ENCODE data around the gene NOP9.
"Not testable (repeated sequence)": the region's sequence is repeated elsewhere in the genome, so short reads cannot be mapped to it uniquely, and the experiment has no call there.

NOP9 gene

GRCh38 chr14:24310646-24311604 lies 11.3 kb downstream of the NOP9 start, which contains the start of gene LTB4R:
TSS of gene LTB4R (plus strand) at chr14:24311502. CDS start at chr14:24315652, 4,150 bp downstream.
- peak; percentile 84 for DNase-seq

DNA sequence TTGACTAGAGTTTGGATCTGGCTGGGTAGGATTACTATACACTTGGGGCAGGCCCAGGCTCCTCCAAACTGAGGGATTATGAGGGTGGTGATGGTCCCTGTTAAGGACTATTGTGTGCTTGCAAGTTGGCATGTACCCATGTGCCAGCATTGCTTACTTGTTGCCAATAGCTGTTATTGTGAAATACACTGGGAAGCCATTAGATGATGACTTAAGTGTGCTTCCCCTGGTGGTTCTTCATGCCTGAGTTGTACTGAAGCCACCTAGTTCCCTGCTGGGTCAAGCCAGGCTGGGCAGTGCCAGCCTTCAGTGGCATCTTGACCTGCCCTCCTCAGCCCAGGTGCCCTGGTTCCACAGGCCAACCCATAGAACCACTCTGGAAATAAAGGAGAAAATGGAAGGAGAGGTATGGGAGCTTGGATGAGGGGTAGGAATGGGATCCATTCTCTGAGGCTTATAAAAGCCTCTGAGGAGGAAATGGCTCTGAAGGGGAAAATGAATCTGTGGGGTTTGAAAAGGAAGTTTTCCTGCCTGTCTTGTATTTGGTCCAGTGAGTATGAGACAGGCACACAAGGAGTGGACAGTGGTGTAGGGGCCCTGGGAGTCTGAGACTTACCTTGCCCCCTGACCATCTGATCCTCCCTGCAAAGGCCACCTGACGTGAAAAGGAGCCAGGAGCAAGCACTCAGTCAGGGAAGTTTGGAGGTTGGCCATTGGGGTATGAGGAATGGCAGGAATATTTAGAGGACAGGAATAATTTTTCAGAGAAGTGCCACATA lies 12.4 kb downstream of the NOP9 start:
- no peak for DNase-seq

DNA sequence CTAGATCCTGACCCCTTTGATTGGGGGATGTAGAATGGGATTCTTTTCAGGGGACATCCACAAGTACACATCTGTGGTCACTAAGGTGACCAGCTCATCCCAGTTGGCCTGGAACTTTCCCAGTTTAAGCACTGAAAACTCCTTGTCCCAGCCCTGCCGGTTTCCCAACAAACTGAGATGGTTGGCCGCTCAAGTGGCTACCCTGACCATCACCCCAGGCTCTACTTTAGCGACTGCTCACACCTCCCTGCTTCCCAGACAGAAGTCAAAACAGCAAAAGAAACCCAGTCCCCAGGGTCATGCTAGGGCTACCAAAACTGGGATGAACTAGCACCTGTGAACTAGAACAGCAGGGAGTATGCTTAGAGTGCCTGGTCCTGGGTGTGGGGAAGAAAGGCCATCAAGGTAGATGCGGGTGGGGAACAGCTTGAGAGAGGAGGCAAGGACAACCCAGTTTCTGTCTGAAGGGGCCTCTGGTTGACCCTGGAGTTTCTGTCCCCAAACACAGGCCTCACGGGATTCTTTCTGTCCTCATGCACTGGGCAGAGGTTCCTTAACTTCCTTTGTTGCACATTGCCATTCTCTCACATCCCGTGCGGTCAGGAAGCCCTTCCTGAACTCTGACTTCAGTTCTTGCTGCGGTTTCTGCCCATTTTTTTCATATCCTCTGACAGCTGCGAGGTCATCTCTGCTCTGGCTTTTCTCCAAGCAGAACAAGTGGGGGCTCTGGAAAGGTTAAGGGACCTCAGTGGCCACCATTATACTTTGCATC lies 13.3 kb downstream of the NOP9 start:
- DNase-seq = no peak

DNA sequence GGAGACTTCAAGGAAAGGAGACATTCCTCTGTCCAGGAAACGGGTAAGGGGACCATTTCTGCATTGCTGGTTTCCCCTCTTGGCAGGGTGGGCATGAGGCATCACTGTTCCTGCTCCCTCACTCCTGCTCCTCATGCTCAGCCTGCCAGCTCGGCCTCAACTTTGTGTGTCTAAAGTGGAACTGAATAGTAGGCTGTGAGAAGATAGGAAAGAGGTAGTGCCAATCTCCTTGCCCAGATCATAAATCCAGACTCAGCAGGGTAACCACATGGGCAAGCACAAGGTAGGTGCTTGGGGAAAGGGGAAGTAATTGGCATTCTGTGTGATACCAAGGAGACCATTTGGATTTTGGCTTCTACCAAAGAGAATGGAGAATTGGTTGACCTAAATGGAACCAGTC lies 14.3 kb downstream of the NOP9 start:
- no peak for DNase-seq

GRCh38 chr14:24314377-24315193 lies 14.9 kb downstream of the NOP9 start:
- no peak for DNase-seq

DNA sequence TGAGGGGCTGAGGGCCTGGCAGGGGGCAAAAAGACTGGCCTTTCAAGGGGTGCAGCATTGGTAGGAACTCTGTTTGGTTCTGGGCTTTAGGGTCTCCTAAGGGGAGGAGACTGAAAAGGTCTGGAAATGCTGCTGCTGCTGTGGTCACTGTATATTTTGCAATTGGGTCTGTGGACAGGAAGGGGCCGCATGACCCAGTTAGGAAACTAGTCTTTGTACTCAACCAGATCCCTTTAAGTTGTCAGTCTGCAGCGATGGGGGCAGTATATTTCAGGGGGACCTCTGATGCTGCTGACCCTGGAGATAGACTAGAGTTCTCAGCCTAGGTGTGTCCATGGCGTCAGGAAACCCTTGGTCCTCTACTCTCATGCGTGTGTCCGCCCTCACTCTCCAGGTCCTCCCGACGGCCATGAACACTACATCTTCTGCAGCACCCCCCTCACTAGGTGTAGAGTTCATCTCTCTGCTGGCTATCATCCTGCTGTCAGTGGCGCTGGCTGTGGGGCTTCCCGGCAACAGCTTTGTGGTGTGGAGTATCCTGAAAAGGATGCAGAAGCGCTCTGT lies 15.7 kb downstream of the NOP9 start:
- no peak for DNase-seq

GRCh38 chr14:24315807-24316596 lies 16.4 kb downstream of the NOP9 start:
- DNase-seq = no peak

- no peak for DNase-seq
Observed at GRCh38 chr14:24316597-24316950, 16.9 kb downstream of the NOP9 start.

GRCh38 chr14:24317141-24317928 lies 17.7 kb downstream of the NOP9 start:
- DNase-seq = no peak

DNA sequence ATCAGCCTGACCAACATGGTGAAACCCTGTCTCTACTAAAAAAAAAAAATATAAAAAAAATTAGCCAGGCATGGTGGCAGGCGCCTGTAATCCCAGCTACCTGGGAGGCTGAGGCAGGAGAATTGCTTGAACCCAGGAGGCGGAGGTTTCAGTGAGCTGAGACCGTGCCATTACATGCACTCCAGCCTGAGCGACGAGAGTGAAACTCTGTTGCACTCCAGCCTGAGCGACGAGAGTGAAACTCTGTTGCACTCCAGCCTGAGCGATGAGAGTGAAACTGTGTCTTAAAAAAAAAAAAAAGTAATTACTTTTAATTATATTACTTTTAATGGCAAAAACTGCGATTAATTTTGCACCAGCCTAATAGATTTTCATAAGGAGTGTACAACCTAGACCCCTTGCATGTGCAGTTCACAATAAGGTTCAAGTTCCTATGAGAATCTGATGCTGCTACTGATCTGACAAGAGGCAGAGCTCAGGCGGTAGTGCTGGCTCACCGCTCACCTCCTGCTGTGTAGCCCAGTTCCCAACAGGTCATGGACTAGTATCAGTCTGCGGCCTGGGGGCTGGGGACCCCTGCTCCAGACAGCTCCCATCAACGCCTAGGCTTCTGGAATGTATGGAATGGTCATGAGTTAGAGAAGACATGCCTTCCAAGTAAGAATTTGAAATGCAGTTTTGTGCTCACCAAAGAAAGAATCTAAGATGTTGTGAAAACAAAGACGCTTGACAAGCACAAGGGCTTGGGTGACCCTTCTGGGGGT lies 21.7 kb downstream of the NOP9 start:
- no peak for DNase-seq

DNA sequence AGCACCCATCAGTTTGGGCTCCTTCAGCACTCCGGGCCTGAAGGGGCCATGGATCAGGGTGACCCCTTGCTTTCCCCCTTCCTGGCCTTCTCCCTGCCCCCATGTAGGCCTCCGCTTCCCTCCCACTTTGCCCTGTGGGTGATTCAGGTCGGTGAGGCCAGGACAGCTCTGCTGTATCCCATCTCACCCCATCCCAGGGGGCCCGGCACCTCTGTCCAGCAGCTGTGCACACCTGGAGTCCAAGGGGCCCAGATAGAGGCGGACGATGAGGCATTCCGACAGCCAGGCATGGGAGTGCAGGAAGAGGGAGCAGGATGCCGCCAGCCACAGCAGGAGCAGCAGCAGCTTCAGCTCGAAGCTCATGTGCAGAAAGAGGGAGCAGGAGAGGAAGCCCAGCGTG lies 23.0 kb downstream of the NOP9 start:
- DNase-seq = no peak

GRCh38 chr14:24323341-24323740 lies 23.7 kb downstream of the NOP9 start:
- no peak for DNase-seq

- DNase-seq = no peak
Observed at GRCh38 chr14:24324024-24324423, 24.4 kb downstream of the NOP9 start.

GRCh38 chr14:24325041-24325530 lies 25.4 kb downstream of the NOP9 start:
- DNase-seq = no peak

DNA sequence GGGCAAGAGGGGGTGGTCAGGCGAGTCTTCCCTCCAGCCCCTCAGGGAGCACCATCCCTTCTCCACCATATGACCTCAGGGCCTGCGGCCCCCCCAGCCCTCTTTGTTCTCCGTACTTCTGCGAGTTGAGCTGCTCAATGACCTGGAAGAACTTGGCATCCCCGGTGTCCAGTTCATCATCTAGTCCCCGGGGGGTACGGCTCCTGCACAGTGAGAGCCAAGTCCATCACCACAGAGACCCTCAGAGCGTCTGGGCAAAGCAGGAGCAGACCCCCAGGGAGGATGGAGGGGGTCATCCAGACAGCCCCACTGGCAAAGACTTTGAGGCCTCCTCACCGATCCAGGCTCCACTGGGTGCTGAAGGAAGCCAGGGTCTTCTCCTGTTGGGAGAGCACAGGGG lies 26.3 kb downstream of the NOP9 start:
- no peak for DNase-seq

DNA sequence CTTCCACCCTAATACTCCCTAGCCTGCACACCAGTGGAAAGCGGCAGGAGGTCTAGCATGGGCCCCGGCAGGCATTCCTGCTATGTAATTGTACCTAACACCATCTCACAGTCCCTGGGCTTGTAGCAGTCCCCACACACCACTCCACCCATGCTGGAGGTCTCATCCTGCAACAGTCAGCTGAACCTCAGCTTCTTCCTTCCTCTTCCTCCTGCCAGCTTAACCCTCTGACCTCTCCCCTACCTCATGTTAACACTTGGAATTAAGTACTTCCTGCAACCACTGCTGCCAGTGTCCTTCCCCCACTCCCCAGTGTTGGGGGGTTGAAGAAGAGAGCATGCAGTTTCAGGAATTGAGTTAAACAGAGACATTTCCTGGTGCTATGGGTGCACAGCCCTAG lies 27.7 kb downstream of the NOP9 start:
- DNase-seq = no peak

GRCh38 chr14:24327914-24328313 lies 28.3 kb downstream of the NOP9 start:
- not testable (repeated sequence) for DNase-seq

GRCh38 chr14:24329073-24329663 lies 29.5 kb downstream of the NOP9 start:
- DNase-seq = no peak

GRCh38 chr14:24329736-24330135 lies 30.1 kb downstream of the NOP9 start:
- DNase-seq = no peak
